Measurements from ENCODE around the gene VPS18.

Gene VPS18

DNA sequence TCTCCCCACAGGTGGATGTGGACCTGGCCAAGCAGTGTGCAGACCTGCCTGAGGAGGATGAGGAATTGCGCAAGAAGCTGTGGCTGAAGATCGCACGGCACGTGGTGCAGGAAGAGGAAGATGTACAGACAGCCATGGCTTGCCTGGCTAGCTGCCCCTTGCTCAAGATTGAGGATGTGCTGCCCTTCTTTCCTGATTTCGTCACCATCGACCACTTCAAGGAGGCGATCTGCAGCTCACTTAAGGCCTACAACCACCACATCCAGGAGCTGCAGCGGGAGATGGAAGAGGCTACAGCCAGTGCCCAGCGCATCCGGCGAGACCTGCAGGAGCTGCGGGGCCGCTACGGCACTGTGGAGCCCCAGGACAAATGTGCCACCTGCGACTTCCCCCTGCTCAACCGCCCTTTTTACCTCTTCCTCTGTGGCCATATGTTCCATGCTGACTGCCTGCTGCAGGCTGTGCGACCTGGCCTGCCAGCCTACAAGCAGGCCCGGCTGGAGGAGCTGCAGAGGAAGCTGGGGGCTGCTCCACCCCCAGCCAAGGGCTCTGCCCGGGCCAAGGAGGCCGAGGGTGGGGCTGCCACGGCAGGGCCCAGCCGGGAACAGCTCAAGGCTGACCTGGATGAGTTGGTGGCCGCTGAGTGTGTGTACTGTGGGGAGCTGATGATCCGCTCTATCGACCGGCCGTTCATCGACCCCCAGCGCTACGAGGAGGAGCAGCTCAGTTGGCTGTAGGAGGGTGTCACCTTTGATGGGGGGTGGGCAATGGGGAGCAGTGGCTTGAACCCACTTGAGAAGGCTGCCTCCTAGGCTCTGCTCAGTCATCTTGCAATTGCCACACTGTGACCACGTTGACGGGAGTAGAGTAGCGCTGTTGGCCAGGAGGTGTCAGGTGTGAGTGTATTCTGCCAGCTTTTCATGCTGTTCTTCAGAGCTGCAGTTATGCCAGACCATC, 8.6 kb downstream of the VPS18 start:
- DNase-seq: peak in 1 of 5 experiments; percentile 31

DNA sequence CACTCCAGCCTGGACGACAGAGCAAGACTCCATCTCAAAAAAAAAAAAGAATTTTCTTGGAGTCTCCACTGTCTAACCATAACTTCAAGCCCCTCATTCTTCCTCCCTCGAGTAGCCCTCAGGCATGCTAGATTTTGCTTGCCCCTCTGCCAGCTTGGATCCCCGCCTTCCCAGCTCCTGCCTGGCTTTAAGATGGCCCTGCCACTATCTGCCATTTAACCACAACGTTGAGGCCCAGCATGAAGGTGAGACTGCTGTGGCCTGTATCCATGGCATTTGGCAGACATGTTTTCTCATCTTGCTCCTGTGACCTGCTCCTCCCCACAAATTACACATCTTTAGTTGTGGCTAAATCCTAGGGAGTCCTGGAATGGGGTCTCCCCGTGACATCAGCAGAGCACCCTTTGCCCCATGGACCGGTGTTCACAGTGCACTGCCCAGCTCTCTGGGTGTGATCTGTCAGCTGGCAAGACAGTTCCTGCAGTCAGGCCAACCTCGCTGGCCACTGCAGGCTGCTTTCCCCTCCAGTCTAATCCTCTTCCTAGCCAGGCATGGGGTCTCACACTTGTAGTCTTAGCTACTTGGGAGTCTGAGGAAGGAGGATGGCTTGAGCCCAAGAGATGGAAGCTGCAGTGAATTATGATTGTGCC, 10.4 kb downstream of the VPS18 start:
- no peak for DNase-seq

DNA sequence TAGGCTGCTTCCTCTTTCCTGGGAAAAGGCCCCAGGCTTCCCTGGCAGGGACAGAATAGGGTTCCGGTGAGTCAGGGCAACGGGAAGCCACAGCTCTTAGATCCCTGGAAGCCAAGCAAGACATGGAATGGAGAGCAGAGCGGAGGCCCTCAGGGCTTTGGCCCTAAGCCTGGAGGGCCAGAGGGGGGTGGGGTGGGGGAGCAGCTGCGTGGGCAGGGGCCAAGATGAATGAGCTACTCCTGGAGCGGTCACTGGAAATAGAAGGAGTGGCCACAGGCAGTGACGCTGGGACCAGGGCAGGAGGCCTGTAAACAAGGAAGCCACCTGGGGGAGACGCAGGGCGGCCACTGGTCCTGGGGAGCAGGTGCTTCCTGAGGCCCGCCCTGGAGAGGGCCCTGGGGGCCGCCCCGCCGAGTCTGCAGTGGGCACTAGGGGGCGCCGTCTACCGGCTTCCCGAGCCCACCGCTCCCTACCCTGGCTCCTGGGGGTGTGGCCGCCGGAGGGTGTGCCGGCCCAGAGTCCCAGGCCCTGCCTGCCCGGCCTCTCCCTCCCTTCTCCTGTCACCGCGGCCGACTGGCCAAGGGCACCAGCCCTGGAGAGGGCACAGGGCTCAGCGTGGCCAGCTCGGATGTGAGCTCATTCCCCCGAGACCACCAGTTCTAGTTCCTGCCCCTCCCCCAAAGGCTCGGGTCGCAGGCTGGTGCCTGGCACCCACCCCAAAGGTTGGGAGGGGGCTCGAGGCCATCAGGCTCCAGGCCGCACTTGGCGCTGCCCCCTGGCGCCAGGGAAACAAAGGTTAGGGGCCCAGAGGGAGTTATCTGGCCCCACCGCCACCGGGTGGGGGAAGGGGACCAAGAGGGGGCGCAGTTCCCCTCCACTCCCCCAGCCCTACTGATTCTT, 12.1 kb downstream of the VPS18 start:
- peak; percentile 59 to 75 (median 67) for DNase-seq

DNA sequence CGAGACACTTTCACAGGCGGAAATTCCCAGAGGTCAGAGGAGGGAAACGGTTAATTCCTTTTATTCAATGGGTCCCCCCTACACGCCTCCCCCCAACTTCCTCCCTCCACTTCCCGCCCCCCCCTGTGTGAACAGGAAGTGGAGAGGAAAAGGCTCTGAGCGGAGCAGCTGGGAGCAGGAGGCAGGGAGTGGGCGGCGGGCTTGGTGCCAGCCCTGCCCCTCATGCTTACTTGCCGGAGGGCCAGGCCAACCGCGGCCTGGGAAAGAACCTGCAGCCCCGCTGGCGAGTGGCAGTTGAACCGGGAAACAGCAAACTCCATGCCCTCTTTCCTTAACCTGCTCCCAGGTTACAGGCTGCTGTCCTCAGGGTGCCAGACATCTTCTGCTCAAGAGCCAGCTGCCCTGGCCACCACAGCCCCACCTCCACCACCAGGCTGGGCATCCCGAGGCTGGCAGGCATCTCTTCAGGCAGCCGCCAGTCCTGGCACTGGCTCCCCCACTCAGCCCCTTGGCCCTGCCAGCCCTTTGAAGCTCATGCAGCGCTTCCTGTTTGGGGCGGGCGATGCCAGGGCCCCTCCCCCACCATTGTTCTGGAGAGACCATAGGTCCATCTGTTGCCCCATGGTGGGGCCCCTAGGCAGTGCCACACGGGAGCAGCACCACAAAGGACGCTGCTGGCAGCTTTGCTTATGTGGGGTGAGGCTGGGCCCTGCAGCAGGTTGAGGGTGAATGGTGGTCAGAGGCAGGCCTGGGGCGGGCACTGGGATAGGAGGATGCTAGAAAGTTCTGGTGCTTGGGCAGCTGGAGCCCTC, 12.9 kb downstream of the VPS18 start:
- peak in 3 of 5 experiments; percentile 46 to 86 (median 49) for DNase-seq

DNA sequence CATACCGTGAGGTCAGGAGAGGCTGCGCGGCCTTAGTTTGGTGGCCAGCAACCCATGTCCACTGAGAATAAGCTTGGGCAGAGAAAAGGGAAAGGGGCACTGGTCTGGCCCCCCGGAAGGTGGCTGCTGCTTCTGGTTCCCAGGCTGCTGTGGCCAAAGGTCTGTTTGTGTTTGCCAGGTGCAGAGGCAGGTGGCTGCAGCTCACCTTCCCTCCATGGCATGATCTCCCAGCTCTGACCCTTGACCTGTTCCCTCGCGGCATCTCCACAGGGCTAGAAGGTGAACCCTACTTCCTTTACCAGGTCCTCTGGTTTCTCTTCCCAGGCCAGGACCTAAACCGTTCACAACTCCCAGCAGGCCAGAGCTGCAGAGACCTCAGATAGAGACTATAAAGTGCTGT, 13.8 kb downstream of the VPS18 start:
- DNase-seq: no peak

DNA sequence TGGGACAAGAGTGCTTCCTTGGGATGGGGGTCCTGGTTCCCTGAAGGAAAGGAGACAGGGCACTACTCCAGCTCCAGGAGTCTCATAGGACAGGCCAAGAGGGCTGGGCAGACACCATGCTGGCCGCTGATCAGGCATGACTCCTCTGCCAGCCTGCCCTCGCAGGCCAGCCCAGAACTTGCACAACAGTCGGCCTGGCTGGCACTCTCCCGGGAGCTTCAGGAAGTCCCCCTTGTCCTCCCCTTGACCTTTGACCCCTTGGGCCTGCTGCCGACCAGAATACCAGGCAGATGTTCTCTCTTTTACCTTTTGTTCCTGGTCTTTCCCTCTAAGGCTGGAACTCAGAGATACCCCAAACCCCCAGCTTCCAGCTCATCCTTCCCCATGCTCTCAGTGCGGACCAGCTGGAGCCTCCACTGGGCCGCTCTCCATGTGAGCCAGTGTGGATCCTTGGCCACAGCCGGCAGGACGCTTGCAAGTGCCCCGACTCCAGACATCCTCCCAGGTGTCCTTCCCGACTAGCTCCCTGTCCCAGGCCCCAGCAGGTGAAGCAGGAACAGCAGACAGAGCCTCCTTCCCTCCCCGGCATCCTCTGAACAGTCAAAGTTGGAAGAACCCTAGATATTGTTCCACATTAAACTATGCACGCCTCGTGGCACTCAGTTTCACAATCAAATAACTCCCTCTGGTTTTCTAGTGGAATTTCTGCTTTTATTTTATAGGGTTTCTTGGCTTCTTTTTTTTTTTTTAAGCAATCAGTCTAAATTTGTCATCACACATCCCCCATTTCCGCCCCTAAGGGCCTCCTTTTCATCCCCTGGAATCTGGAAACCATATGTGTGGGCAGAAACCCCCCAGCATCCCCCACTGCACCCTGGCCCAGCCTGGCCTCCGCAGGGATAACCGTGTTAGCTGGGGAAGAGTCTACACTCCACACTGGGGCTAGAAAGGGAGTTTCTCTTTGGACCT, 15.7 kb downstream of the VPS18 start:
- DNase-seq: no peak

DNA sequence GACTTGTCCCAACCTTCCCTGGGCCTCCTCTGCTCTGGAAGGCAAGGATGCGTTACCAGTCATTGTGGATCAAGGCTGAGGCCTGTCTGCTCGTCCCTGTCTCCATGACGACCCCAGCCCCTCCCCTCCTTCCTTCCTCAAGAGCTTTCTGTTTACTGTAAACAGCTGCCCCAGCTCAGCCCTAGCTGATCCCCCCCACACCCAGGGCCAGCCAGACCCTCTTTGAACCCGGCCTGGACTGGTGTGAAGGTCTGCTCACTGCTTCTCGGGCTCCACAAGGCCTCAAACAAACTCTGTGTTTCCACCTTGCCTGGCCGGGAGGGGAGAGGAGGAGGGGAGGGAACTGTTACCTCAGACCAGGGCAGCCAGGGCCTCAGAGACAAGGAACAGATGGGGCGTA, 16.9 kb downstream of the VPS18 start:
- DNase-seq: no peak

DNA sequence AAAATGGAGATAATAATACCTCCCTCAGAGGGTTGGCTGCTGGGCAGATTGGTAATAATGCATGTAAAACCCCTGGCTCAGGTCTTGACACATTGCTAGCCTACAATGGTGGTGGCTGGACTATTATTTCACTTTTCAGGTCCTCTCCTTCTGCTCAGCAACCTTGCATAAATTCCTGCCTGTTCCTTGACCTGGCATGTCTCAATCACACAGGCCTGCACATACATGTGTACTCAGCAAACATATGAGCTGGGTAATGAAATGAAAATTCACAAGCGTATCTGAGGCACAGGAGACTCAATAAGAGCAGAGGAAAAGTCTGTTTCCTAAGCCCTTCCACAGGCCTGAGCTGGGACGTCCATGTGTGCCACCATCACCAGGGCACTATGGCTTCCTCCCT, 17.4 kb downstream of the VPS18 start:
- DNase-seq: no peak

DNA sequence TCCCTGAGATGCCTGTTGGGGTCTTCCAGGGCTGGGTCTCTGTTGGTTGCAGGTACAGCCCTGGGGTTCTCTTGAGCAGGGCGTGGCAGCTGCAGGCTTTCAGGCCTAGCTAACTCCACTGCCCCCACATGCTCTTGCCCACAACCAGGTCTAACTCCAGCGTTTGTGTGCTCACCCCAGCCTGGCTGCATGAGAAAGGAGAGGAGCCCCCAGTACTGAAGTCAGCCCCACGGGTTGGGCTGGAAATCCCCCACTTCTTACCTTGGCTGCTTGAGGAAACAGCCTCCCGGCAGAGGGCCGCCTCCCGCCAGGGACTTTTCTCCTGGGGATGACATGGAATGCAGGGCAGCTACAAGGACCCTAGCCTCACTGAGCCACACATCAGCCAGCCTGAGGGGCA, 18.2 kb downstream of the VPS18 start:
- DNase-seq: no peak

DNA sequence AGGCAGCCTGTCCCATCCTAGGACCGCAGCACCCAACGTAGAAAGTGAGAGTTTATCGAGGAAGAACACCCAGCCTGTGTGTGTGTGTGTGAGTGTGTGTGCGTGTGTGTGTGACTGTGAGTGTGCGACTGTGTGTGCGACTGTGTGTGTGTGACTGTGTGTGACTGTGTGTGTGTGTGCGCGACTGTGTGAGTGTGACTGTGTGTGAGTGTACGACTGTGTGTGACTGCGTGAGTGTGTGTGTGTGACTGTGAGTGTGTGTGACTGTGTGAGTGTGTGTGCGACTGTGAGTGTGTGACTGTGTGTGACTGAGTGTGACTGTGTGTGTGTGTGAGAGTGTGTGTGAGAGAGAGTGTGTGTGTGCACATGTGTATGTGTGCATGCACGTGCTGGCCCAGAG, 19.8 kb downstream of the VPS18 start:
- DNase-seq: no peak

DNA sequence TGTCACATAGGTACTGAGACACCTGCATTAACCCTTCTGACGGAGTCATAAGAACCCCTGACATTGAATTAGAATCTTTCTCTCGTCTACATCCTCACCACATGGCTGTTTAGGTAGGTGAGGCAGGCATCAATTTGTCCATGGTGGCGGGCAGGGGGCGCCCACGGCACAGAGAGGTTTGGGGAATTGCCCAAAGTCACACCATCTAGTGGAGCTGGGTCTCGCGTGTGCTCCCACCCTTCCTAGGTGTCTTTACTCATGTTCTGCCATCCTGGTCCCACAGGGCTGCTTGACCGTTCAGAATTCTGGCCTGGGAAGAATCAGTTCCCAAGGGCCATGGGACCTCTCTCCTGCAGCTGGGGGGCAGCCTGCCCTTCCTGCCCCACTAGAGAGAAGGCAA, 20.2 kb downstream of the VPS18 start:
- no peak for DNase-seq

DNA sequence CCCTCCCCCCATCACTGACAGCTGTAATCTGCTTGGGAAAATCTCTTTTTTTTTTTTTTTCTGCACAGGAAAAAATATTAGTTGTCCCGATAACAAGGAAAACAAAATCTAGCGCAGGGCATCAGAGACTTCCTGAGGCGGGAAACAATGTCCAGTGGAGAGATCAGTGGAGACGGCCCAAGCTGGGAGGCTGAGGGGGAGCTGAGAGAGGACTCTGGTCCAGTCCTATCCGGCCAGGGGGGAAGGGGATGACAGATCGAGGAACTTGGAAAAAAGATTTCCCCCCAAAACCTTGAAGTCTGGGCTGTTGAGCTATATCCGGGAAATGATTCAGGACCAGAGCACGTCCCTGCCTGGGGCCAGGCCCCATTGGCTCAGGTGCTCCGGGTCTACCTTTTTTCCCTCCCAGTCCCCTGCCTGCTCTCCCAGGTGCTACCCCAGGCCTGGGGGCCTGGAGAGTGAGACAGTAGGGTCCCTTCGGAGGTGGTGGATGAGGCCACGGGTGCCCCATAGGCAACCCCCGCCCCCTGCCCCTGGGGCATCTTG, 20.9 kb downstream of the VPS18 start:
- no peak for DNase-seq

DNA sequence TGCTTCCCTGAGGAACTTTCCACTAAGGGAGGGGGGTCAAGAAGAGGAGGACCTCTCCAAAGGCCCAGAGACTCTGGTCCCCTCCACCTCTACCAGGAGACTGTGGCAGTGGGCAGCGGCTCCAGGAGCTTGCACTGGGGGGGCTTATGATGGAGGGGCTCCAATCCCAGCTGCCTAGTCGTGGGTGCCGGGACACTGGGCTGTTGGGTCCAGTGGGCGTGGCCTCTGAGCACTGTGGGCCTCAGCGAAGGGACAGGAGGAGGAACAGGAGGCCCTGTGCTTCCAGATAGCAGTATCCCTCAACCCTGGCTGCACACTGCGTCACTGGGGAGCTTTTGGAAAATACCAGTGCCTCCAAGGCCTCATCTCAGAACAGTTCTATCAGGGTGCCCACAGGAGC, 21.4 kb downstream of the VPS18 start:
- no peak for DNase-seq

DNA sequence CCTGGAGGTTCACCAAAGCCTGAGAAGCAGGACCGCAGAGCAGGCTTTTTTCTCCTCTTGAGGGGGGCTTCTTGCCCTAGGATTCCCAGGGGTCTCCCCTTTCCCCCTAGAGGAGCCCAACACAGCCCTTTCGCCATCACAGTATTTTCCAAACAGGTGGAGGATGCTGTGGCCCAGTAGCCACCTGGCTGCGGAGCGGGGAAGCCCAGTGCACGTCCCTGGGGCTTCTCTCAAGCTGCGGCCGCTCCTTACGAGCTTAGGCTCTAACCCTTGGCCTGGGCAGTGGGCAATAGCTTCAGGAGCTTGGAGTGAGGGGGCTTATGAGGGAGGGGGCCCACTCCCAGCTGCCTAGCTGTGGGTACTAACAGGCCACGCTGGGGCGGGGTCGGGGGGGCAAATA, 23.3 kb downstream of the VPS18 start:
- no peak for DNase-seq

DNA sequence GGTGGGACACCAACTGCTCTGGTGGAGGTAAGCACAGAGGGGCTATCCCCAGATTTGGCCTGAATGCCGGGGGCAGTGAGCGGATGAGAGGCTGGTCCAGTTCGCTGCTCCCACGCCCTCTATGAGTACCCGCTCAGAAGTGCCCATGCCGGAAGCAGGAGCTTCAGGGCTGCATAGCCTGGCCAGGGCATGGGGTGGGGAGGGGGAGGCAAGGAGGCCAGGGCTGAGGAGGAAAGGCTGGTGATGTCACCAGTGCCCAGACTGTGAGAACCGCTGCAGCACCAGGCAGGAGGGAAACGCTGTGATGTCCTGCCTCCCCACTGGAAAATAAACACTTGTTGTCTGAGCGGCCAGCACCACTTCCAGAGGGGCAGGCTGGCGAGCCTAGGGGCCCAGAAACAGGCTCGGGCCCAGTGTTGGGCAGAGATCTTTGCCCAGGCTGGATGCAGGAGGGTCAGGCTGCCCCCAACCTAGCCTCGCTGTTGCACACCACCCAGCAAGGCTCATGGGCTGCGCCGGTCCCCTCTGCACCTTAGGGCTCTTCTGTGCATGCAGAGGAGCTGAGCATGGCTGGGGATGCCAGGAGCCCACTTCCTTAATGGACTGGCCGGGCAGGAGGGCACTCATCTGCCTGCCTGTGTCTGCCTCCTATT, 24.0 kb downstream of the VPS18 start:
- no peak for DNase-seq

DNA sequence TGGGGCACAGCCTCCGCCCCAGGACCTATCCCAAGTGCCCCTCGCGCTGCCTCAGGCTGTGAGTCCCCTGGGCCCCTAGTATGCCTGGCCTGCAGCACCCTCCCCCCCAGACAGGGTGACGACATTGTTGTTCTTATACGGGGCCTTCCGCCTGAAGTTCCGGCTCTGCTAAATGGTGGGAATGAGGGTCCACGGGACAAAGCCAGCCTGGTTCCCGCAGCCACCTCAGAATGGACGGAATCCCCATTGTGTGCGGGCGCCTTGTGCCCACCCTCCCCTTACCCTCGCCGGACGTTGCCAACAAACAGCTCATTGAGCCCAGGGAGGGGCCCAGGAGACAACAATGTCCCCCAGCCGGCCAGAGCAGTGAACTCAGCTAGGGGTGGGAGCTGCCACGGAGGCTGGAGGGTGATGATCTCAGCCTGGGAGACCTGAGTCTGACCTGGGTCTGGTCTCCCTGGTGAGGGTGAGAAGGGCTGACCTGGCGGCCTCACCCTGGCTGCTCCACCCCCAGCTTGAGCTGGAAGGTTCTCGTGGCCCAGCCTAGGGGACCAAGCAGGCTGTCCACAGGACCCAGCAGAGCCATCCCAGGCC, 24.6 kb downstream of the VPS18 start:
- DNase-seq: no peak

DNA sequence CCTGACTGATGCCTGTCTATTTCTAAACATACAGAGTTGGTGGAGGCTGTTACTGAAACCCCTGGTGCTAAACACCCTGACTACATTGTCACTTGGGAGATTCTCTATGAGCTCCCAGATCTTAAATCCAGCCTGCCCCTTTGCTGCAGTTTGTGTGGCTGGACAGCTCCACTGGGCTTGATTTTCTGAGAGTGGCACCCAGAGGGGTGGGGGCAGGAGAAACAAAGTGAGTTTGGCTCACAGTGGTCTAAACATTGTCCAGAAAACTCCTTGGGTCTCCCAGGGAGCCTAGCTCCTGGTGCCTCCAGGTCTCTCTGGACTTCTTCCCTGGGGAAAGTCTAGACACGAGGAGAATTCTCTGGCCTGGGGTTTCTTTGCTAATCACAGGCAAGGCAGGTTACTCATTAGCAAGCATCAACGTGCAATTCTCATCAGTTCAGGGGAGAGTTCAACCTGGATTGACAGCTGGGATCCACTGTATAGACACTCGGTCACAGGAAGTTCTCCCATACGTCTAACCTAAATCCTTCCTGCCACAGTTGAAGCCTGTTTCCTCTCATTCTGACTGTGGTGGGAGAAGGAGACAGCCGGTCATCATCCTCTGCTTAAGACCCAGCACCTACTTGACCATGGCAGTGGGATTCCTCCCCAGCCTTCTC, 27.8 kb downstream of the VPS18 start:
- DNase-seq: no peak

DNA sequence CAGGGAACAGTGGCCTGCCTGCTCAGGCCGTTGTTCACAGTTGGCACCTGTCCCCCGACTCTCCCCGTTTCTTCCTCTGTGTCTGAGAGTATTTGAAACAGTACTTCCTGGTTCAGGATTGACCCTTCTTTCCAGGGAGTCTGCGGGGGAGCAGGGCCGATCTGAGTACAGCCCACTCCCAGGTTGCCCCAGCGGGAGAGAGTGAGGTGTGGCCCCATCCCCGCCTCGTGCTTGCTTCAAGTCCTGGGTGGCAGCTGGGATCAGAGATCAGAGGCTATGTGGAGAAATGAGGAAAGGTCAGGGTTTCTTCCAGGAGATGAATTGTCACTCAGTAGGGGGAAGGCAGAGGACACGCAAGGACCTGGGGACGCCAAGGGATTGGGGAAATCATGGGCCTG, 28.4 kb downstream of the VPS18 start:
- DNase-seq: no peak

DNA sequence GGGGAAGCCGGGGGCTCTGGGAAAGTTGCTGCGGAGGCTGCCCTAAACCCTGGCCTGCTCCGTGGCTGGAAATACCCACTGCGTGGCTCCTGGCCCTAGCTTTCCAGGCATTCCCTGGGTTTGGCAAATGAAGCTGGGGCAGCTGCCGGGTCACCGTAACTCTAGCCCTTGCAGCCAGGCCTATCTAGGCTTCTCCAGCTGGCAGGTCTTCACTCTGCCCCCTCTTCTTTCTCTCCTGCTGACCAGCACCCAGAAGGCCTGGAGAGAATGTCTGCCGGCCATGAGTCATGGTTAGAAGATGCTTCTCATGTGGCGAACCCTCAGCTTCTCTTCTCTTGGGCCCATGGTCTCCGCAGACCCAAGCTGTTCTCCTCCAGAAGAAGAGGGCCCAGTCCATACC, 29.3 kb downstream of the VPS18 start:
- DNase-seq: no peak
